Measurements from ENCODE around the gene NPC2. TPM values are rescaled to one million over a fixed set of nuclear protein-coding genes. Genes with fewer than 3 reads are reported as not detected.

The NPC2 gene
- total and polyA plus RNA-seq, 9 of the 15 experiments (the other 6 are each of a cell fraction or from before 2014, with no cell fraction given), result 16.6 to 74.1 (median 32.6) TPM

DNA sequence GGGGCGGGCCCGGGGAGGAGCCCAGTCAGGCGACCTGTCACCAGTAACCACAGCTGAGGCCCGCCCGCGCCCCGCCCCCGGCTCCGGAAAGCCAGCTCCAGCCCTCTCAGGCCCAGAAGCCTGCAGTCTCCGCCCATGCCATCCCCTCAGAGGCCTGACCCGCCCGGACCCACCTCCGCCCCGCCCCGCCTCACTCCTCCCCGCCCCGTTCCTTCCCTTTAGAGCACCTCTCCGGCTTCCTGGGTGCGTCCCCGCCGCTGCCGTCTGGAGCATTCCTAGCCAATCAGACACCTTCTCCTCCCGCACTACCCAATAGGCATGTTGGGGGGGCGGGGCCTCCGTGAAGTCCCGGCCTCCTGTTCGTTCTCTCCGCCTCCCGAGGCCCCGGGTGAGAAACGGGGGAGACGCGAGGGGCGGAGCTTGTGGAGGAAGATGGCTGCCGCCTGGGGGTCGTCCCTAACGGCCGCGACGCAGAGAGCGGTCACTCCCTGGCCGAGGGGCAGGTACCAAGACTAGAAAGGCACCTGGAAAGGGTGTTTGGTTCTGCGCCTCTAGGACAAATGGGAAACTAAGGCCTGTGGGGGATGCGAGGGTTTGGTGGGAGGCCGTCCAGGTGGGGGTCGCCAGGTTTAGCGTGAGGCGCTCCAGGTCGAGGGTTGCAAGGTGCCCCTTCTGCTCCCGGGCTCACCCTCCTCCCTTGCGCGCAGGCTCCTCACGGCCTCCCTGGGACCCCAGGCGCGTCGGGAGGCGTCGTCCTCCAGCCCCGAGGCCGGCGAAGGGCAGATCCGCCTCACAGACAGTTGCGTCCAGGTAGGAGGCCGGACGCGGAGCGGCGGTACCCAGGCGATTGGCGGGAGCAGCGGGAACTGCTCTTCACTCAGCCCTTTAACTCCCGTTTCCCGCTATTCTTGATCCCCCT, 497 bp upstream of the NPC2 start, which contains the start of gene ISCA2 (continued):
- TF ChIP-seq, protein P1, sequence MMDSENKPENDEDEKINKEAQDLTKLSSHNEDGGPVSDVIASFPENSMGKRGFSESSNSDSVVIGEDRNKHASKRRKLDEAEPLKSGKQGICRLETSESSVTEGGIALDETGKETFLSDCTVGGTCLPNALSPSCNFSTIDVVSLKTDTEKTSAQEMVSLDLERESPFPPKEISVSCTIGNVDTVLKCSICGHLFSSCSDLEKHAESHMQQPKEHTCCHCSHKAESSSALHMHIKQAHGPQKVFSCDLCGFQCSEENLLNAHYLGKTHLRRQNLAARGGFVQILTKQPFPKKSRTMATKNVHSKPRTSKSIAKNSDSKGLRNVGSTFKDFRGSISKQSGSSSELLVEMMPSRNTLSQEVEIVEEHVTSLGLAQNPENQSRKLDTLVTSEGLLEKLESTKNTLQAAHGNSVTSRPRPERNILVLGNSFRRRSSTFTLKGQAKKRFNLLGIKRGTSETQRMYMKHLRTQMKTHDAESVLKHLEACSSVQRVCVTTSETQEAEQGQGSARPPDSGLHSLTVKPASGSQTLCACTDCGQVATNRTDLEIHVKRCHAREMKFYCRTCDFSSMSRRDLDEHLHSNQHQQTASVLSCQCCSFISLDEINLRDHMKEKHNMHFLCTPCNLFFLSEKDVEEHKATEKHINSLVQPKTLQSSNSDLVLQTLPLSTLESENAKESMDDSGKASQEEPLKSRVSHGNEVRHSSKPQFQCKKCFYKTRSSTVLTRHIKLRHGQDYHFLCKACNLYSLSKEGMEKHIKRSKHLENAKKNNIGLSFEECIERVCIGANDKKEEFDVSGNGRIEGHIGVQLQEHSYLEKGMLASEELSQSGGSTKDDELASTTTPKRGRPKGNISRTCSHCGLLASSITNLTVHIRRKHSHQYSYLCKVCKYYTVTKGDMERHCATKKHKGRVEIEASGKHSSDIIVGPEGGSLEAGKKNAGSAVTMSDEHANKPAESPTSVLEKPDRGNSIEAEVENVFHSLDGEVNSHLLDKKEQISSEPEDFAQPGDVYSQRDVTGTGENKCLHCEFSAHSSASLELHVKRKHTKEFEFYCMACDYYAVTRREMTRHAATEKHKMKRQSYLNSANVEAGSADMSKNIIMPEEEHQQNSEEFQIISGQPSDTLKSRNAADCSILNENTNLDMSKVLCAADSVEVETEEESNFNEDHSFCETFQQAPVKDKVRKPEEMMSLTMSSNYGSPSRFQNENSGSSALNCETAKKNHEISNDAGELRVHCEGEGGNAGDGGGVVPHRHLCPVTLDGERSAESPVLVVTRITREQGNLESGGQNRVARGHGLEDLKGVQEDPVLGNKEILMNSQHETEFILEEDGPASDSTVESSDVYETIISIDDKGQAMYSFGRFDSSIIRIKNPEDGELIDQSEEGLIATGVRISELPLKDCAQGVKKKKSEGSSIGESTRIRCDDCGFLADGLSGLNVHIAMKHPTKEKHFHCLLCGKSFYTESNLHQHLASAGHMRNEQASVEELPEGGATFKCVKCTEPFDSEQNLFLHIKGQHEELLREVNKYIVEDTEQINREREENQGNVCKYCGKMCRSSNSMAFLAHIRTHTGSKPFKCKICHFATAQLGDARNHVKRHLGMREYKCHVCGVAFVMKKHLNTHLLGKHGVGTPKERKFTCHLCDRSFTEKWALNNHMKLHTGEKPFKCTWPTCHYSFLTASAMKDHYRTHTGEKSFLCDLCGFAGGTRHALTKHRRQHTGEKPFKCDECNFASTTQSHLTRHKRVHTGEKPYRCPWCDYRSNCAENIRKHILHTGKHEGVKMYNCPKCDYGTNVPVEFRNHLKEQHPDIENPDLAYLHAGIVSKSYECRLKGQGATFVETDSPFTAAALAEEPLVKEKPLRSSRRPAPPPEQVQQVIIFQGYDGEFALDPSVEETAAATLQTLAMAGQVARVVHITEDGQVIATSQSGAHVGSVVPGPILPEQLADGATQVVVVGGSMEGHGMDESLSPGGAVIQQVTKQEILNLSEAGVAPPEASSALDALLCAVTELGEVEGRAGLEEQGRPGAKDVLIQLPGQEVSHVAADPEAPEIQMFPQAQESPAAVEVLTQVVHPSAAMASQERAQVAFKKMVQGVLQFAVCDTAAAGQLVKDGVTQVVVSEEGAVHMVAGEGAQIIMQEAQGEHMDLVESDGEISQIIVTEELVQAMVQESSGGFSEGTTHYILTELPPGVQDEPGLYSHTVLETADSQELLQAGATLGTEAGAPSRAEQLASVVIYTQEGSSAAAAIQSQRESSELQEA (IDR thresholded peaks at IDR 0.05; ENCODE audit: low read depth), result no peak
- TF ChIP-seq RFX1 (IDR thresholded peaks at IDR 0.05) (no peak), CREBBP (IDR thresholded peaks at IDR 0.05; ENCODE audit: low read depth, low read length) (no peak), BMI1 (IDR thresholded peaks at IDR 0.05; ENCODE audit: low read length) (no peak), ZNF143 (CRISPR knock-in tag; IDR thresholded peaks at IDR 0.05) (no peak), ZNF324 (CRISPR knock-in tag; IDR thresholded peaks at IDR 0.05) (no peak), ZNF75A (CRISPR knock-in tag; IDR thresholded peaks at IDR 0.05) (no peak), ZNF134 (CRISPR knock-in tag; conservative IDR thresholded peaks at IDR 0.05) (no peak), CBFA2T2 (conservative IDR thresholded peaks at IDR 0.05) (no peak)
- TF ChIP-seq, protein P2, sequence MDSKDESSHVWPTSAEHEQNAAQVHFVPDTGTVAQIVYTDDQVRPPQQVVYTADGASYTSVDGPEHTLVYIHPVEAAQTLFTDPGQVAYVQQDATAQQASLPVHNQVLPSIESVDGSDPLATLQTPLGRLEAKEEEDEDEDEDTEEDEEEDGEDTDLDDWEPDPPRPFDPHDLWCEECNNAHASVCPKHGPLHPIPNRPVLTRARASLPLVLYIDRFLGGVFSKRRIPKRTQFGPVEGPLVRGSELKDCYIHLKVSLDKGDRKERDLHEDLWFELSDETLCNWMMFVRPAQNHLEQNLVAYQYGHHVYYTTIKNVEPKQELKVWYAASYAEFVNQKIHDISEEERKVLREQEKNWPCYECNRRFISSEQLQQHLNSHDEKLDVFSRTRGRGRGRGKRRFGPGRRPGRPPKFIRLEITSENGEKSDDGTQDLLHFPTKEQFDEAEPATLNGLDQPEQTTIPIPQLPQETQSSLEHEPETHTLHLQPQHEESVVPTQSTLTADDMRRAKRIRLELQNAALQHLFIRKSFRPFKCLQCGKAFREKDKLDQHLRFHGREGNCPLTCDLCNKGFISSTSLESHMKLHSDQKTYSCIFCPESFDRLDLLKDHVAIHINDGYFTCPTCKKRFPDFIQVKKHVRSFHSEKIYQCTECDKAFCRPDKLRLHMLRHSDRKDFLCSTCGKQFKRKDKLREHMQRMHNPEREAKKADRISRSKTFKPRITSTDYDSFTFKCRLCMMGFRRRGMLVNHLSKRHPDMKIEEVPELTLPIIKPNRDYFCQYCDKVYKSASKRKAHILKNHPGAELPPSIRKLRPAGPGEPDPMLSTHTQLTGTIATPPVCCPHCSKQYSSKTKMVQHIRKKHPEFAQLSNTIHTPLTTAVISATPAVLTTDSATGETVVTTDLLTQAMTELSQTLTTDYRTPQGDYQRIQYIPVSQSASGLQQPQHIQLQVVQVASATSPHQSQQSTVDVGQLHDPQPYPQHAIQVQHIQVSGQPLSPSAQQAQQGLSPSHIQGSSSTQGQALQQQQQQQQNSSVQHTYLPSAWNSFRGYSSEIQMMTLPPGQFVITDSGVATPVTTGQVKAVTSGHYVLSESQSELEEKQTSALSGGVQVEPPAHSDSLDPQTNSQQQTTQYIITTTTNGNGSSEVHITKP (IDR thresholded peaks at IDR 0.05; ENCODE audit: partially characterized antibody), result no peak
- TF ChIP-seq, protein P3, sequence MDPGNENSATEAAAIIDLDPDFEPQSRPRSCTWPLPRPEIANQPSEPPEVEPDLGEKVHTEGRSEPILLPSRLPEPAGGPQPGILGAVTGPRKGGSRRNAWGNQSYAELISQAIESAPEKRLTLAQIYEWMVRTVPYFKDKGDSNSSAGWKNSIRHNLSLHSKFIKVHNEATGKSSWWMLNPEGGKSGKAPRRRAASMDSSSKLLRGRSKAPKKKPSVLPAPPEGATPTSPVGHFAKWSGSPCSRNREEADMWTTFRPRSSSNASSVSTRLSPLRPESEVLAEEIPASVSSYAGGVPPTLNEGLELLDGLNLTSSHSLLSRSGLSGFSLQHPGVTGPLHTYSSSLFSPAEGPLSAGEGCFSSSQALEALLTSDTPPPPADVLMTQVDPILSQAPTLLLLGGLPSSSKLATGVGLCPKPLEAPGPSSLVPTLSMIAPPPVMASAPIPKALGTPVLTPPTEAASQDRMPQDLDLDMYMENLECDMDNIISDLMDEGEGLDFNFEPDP (CRISPR knock-in tag; IDR thresholded peaks at IDR 0.05), result no peak
- TF ChIP-seq, protein P4, sequence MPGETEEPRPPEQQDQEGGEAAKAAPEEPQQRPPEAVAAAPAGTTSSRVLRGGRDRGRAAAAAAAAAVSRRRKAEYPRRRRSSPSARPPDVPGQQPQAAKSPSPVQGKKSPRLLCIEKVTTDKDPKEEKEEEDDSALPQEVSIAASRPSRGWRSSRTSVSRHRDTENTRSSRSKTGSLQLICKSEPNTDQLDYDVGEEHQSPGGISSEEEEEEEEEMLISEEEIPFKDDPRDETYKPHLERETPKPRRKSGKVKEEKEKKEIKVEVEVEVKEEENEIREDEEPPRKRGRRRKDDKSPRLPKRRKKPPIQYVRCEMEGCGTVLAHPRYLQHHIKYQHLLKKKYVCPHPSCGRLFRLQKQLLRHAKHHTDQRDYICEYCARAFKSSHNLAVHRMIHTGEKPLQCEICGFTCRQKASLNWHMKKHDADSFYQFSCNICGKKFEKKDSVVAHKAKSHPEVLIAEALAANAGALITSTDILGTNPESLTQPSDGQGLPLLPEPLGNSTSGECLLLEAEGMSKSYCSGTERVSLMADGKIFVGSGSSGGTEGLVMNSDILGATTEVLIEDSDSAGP (CRISPR knock-in tag; IDR thresholded peaks at IDR 0.05), result no peak

All from K562 (cell line).